K562 (cell line): ENCODE data around the gene RAMACL. TPM values are rescaled to one million over a fixed set of nuclear protein-coding genes. Genes with fewer than 3 reads are reported as not detected.

Experiments used
- CCNT2 ChIP-seq: IDR thresholded peaks from 2 replicates; pipeline ENCODE4 v1.6.1; 2011; ENCODE audit warnings: borderline replicate concordance, low read depth, mild to moderate bottlenecking, moderate library complexity, mixed read lengths, low read length; ENCODE audit not compliant: insufficient read length; ENCODE audit errors: extremely low read depth
- FOS ChIP-seq: IDR thresholded peaks from 3 replicates; pipeline ENCODE4 v1.6.1; 2011; ENCODE audit not compliant: insufficient read length; ENCODE audit errors: extremely low read depth
- FOXP1 ChIP-seq: sonication (generic); formaldehyde crosslinking; IDR thresholded peaks from 2 replicates; pipeline ENCODE4 v1.8.0; 2022; ENCODE audit warnings: mild to moderate bottlenecking, missing genetic modification reagents
- HMGN3 ChIP-seq: IDR thresholded peaks from 2 replicates; pipeline ENCODE4 v1.6.1; 2011; ENCODE audit warnings: borderline replicate concordance, low read depth, mild to moderate bottlenecking, mixed read lengths, low read length; ENCODE audit not compliant: insufficient read length; ENCODE audit errors: extremely low read depth
- HNRNPH1 ChIP-seq: fragments of 200-400 bp; formaldehyde crosslinking; optimal IDR thresholded peaks from 2 replicates; pipeline ENCODE3; 2017; ENCODE audit warnings: low read depth, mild to moderate bottlenecking, low read length, moderate library complexity
- L3MBTL2 ChIP-seq: fragments of 450-650 bp; IDR thresholded peaks from 2 replicates; pipeline ENCODE4 v1.6.1; 2016; ENCODE audit warnings: mild to moderate bottlenecking, moderate library complexity
- MEIS2 ChIP-seq: fragments of 450-650 bp; IDR thresholded peaks from 2 replicates; pipeline ENCODE4 v1.6.1; 2014; ENCODE audit warnings: mild to moderate bottlenecking; ENCODE audit not compliant: partially characterized antibody
- PCBP1 ChIP-seq: fragments of 200-400 bp; formaldehyde crosslinking; IDR thresholded peaks from 2 replicates; pipeline ENCODE4 v1.6.1; 2018; ENCODE audit warnings: mild to moderate bottlenecking, low read depth, low read length; ENCODE audit not compliant: poor library complexity, severe bottlenecking
- PTBP1 ChIP-seq: fragments of 200-400 bp; formaldehyde crosslinking; IDR thresholded peaks from 2 replicates; pipeline ENCODE4 v1.6.1; 2017; ENCODE audit warnings: low read depth, low read length
- RB1 ChIP-seq: fragments of 450-650 bp; IDR thresholded peaks from 2 replicates; pipeline ENCODE4 v1.6.1; 2017; ENCODE audit warnings: low read depth, mild to moderate bottlenecking
- RBM25 ChIP-seq: fragments of 200-400 bp; formaldehyde crosslinking; IDR thresholded peaks from 2 replicates; pipeline ENCODE4 v1.6.1; 2018; ENCODE audit warnings: low read length, low read depth, moderate library complexity; ENCODE audit not compliant: severe bottlenecking
- REST ChIP-seq, 2 experiments: fragments of 450-650 bp; formaldehyde crosslinking in 1 of 2; IDR thresholded peaks; 2 replicates each; pipeline versions ENCODE4 v1.4.0 to v1.6.1; 2014 to 2020; ENCODE audit warnings: mild to moderate bottlenecking in 2 of 2, borderline replicate concordance in 1 of 2, low read depth in 1 of 2
- SMAD4 ChIP-seq: fragments of 250-450 bp; sonication (Bioruptor Pico); conservative IDR thresholded peaks from 2 replicates; pipeline ENCODE4 v1.8.0; 2021; ENCODE audit warnings: inconsistent platforms, mild to moderate bottlenecking, moderate library complexity
- TFAP4 ChIP-seq: sonication (generic); formaldehyde crosslinking; IDR thresholded peaks from 2 replicates; pipeline ENCODE4 v1.8.0; 2022; ENCODE audit warnings: missing genetic modification reagents, mild to moderate bottlenecking, moderate library complexity, borderline replicate concordance
- THAP7 ChIP-seq: fragments of 250-450 bp; sonication (Bioruptor Pico); IDR thresholded peaks from 2 replicates; pipeline ENCODE4 v1.5.0; 2021
- ZNF197 ChIP-seq: fragments of 200-800 bp; sonication (Bioruptor generic); IDR thresholded peaks from 2 replicates; pipeline ENCODE4 v1.6.1; 2016; ENCODE audit warnings: low read depth, missing genetic modification characterization, missing compliant biosample characterization
- ZNF699 ChIP-seq: fragments of 250-450 bp; sonication (Bioruptor Pico); IDR thresholded peaks from 2 replicates; pipeline ENCODE4 v1.8.0; 2021; ENCODE audit warnings: mild to moderate bottlenecking, moderate library complexity; ENCODE audit not compliant: insufficient replicate concordance
- polyA plus RNA-seq, 8 experiments: library from polyadenylated mRNA; depleted of rRNA in 4 of 8; stranded (reverse) in 5 of 8; unstranded in 3 of 8; fragments of >200 nt; fragmentation: Nextera tagmentation in 2 of 8; fragmentation: Illumina TruSeq in 1 of 8; extraction: Ambion mirVana in 2 of 8; extraction: Trizol in 1 of 8; gene quantifications; 2 replicates each; pipeline versions ENCODE4 v1.2.1 to v1.2.3, GENCODE V29; 2011 to 2014; ENCODE audit warnings: inconsistent platforms in 1 of 8, missing spikeins in 1 of 8
- total RNA-seq, 7 experiments: library from RNA; depleted of rRNA in 6 of 7; stranded (reverse); fragments of >200 nt in 6 of 7; fragmentation: Illumina TruSeq in 2 of 7; extraction: Trizol in 2 of 7; gene quantifications; 2 replicates each; pipeline versions ENCODE4 v1.2.1 to v1.2.3, GENCODE V29; 2011 to 2021; ENCODE audit warnings: low replicate concordance in 1 of 7

The RAMACL gene
- total and polyA plus RNA-seq, 9 of the 15 experiments (the other 6 are each of a cell fraction or from before 2014, with no cell fraction given), result 0.11 to 1.7 (median 0.41) TPM; not detected in 1

- TF ChIP-seq REST (IDR thresholded peaks at IDR 0.05; ENCODE audit: borderline replicate concordance) (peak; percentile 30; the same call in 1 of the 2 replicates), REST (CRISPR knock-in tag; IDR thresholded peaks at IDR 0.05; ENCODE audit: low read depth) (no peak), RB1 (peak; percentile 56; the same call in 1 of the 2 replicates), ZNF197 (CRISPR knock-in tag) (no peak), FOS (peak; percentile 48), FOXP1 (CRISPR knock-in tag) (0 out of 2 replicates have a peak, but pooled peaks have one; percentile 13), THAP7 (no peak), PCBP1 (peak; percentile 28), TFAP4 (CRISPR knock-in tag) (peak; percentile 74), MEIS2 (peak; percentile 21), HMGN3 (peak; percentile 50), ZNF699 (CRISPR knock-in tag) (no peak), HNRNPH1 (no peak), PTBP1 (no peak), L3MBTL2 (no peak), CCNT2 (peak; percentile 60), SMAD4 (CRISPR knock-in tag) (no peak), RBM25 (peak; percentile 87)
Measured at GRCh38 chr6:166627033-166627874, 40.8 kb upstream of the RAMACL start, which contains the start of gene RPS6KA2 (continued).
